ENCODE data around the gene UPF1.

The UPF1 gene

GRCh38 chr19:18840288-18841267, 8.8 kb downstream of the UPF1 start:
- DNase-seq (ENCODE audit: low spot score), result no peak

- DNase-seq (ENCODE audit: low spot score), result no peak
These were observed 9.6 kb downstream of the UPF1 start for GRCh38 chr19:18841400-18841799.

GRCh38 chr19:18842166-18842565, 10.4 kb downstream of the UPF1 start:
- DNase-seq (ENCODE audit: low spot score), result no peak

DNA sequence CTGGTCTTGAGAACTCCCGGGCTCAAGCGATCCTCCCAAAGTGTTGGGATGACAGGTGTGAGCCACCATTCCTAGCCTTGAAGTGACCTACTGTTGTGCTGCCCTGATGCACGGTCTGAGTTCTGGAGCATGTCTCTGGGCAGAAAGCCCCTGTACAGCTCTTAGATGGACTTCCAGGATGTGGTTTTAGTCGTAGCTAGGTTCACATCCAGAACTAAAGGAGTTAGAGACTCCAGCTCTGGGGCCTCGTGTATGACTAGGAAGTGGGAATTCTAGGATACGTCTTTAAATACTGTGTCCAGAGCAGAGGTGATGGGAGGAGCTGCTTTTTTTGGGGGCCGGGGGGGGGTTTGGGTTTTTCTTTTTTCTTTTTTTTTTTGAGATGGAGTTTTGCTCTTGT, 12.2 kb downstream of the UPF1 start:
- DNase-seq (ENCODE audit: low spot score), result no peak

- no peak for DNase-seq (ENCODE audit: low spot score)
These were observed 13.1 kb downstream of the UPF1 start for GRCh38 chr19:18844806-18845329.

GRCh38 chr19:18845961-18846360, 14.2 kb downstream of the UPF1 start:
- no peak for DNase-seq (ENCODE audit: low spot score)

DNA sequence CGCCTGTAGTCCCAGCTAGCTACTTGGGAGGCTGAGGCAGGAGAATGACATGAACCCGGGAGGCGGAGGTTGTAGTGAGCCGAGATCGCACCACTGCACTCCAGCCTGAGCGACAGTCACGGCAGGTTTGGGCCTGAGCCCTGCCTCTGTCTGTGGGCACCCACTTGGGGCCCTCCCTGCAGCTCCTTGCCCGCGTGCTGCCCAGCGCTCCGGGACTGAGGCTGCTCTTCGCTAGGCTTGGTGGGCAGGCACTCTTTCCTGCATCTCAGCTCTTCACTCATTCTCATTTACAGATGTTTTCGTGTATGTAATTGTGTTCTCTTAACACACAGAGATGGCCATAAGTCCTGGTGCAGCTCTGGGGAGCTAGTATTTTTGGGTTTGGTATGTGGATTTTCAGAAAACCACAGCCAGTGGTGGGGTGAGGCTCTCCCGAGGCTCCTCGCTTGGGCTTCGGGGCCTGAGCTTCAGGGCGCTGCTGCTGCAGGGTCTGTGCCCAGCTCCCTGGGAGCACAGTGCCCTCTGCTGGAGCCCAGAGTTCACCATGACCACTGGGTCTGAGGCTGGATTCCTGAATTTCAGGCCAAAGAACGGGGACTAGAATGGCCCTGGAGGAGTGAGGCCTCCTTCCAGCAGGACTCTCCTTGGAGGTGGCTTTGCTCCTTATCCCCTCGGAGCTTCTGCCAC, 15.2 kb downstream of the UPF1 start:
- peak; percentile 87 for DNase-seq (ENCODE audit: low spot score)

DNA sequence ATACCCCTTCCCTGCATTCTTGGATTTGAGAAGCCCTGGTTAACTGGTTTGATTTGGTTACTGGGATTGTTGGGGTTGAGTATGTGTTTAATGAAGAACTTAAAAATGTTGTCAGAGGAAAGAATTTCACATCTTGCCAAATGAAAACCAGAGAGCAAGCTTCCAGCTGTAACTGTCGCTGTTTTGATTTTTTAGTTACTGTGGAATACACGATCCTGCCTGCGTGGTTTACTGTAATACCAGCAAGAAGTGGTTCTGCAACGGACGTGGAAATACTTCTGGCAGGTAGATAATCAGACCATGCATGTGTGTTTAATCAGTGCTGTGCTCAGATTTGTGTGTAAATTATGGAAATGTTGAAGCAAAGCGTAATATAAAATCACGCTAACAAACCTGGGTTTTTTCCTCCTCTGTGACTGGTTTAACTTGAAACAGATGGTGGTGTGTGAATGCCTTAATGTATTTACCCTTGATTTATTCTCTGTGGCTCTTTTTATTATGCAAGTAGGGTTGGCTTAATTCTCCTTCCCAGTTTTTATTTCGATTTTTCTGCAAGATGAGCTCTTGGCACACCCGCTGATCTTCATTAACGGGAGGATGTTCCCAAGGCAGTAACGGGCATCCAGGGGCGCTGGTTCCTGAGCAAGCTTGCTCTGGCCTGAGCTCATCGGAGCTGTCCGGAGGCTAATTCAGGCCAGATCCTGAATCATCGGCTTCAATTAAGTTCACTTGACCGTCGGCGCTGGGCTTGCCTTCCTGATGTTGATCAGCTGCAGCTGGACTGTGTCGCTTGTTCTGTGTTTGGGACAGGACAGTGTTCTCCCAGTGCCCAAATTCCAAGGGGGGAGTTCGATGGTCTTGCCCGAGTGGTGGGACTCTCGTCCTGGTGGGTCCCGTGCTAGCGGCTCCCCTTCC, 16.0 kb downstream of the UPF1 start:
- no peak for DNase-seq (ENCODE audit: low spot score)

- peak; percentile 87 for DNase-seq (ENCODE audit: low spot score)
These were observed 17.3 kb downstream of the UPF1 start for GRCh38 chr19:18848878-18849661.

- DNase-seq (ENCODE audit: low spot score), result no peak
These were observed 18.2 kb downstream of the UPF1 start for GRCh38 chr19:18849838-18850400.

GRCh38 chr19:18850471-18851375, 19.0 kb downstream of the UPF1 start:
- no peak for DNase-seq (ENCODE audit: low spot score)

DNA sequence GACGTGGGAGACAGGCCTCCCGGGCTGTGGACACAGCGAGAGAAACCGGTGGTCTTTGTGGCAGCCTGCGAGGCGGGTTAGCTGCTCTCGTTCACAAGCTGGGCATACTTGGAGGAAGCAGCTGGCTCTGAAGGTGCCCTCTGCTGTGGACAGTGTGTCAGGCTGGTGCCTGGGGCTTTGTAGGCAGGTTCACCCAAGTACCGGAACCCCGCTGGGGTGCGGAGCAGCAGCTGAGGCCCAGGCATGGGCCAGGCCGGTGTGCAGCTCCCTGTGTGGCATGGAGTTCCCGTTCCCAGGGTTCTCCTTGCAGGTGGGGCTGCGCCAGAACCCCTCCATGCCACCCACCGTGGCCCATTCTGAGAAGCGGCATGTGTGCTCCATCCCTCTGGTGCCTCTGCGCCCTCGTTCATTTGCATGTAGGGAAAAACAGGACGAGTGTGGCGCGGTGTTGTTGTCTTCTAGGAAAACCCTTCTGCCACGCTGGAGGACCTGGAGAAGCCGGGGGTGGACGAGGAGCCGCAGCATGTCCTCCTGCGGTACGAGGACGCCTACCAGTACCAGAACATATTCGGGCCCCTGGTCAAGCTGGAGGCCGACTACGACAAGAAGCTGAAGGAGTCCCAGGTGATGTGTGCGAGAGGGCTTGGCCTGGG, 20.0 kb downstream of the UPF1 start:
- no peak for DNase-seq (ENCODE audit: low spot score)

DNA sequence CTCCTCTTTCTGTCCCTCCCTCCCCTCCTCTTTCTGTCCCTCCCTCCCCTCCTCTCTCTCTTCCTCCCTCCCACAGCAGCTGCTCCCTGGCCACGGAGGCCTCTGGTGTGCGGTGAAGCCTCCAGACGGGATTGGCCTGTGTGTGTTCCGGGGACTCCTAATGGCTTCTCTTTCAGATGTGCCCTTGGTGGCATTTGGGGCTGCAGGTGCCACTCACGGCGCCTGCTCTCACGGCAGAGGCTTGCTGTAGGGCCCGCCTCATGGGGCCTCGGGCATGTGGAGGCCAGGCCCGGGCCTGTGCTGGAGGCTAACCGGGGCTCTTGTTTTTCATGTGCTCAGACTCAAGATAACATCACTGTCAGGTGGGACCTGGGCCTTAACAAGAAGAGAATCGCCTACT, 20.9 kb downstream of the UPF1 start:
- DNase-seq (ENCODE audit: low spot score), result no peak

GRCh38 chr19:18853755-18854427, 22.1 kb downstream of the UPF1 start:
- DNase-seq (ENCODE audit: low spot score), result no peak

DNA sequence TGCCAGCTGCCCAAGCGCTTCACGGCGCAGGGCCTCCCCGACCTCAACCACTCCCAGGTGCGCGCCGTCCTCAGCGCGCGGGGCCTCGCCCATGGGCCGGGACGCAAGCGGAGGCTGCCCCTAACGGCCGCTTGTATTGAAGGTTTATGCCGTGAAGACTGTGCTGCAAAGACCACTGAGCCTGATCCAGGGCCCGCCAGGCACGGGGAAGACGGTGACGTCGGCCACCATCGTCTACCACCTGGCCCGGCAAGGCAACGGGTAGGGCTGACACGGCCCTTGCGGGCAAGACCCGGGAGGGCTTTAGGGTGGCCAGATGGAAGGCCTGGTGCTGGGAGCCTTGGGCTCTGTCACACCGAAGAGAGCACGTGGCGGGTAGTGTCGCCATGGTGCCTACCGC, 23.2 kb downstream of the UPF1 start:
- no peak for DNase-seq (ENCODE audit: low spot score)

GRCh38 chr19:18855647-18856384, 24.1 kb downstream of the UPF1 start:
- no peak for DNase-seq (ENCODE audit: low spot score)

DNA sequence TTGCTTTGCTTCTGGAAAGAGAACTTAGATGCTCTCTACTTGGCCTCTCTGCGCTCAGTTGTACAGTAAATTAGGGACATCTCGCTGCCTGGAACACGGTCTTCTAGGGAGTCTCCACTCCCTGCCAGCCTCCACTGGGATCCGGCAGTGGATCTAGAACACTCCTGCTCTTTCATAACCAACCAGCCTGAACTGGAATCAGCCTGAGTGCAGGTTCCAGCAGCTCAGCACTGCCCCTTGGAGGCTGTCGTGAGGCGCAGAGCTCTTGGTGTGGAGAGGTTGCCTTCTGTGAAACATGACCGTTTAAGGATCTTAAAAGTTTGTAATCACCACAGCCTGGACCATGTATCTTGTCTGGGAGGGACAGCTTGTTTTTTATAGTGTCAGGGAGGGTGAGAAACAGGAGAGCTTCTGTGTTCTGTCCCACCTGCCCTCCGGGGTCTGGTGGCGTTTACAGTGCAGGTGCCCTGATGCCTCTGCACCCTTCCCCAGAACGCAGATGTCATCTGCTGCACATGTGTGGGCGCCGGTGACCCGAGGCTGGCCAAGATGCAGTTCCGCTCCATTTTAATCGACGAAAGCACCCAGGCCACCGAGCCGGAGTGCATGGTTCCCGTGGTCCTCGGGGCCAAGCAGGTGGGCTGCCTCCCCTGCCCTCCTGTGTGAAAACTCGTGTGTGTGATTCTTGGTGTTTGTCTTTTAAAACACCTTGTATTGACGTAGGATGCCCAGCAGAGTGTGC, 24.8 kb downstream of the UPF1 start:
- peak; percentile 83 for DNase-seq (ENCODE audit: low spot score)
